ENCODE results near the gene ADNP.
A peak's percentile ranks its signal among the peaks of the same experiment; 100 is the strongest.
"Not testable (repeated sequence)": the region's sequence is repeated elsewhere in the genome, so short reads cannot be mapped to it uniquely, and the experiment has no call there.

ADNP gene

GRCh38 chr20:50931306-50932015, at the start of gene ADNP:
Gene ADNP (minus strand): TSS chr20:50931437. CDS start chr20:50903996, 27,441 bp downstream.
- peak; percentile 95 for DNase-seq

DNA sequence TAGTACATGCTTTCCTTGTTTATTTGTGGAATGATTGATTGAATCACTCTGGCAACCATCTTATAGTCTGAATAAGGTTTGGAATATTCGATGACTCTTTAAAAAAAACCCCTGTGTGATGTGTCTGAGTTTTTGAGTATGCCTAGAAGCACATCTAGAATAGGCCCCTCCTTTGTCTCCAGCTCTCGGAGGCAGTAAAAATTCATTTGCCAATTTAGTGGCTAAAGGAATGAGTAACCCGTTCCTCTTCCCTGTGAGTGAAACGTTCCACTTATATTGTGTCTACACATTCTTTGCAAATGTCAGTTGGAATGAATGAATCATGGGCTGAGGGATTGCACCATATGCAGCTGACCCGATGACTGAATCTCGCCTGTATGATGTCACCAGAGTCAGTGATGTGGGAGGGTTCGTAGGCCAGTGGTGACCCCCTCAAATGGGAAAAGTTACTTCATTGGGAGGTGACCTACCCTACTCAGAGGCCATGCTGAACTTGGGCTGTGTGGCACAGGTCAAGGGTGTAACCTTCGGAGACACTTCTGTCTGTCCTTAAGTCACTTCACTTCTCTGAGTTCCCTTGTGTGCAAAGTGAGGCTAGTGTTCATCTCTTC, 48.9 kb upstream of the ADNP start:
- no peak for DNase-seq

- DNase-seq: not testable (repeated sequence)
These were observed 47.3 kb upstream of the ADNP start for GRCh38 chr20:50978533-50978932.

DNA sequence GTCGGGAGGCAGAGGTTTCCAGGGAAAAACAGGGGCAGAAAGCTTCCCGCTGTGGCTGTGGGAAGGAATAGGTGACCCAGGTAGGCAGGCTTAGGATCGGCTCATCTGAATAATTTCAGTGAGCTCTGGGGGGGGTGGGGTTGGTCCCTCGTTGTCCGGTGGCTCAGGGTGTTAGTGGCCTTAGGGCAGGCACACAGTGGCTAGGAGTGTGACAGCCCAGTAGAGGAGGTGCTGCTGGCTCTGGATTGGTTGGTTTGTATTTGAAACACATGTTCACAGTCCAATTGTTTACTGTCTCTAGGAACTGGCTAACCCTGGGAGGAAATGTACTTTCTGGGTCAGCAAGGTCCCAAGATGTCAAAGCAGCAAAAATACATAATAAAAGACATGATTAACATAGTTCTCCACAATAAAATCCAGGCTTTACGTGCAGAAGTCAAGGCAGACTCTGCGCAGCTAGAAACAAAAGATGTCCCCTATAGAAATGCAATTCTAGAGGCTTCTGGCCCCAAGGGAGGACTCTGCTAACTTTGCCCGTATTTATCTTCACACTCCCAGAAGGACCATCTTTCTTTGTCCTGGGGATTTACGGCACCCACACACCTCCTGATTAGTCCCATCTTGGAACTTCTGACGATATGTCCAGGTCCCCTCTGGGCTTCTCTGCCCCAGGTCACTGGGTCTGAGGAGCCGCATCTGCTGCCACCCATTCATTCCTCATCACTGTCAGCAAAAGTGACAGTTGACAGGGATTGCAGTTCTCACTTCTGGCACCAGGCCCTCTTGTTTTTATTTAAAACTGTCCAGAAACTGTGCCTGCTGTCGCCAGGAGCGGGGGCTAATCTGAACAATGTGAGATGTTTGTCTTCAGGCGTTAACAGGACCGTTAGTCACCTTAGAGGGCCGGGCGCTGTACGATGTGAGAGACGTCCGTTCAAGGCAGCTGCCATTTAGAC, 46.1 kb upstream of the ADNP start:
- no peak for DNase-seq

GRCh38 chr20:50975701-50976330, 44.6 kb upstream of the ADNP start:
- DNase-seq: no peak

DNA sequence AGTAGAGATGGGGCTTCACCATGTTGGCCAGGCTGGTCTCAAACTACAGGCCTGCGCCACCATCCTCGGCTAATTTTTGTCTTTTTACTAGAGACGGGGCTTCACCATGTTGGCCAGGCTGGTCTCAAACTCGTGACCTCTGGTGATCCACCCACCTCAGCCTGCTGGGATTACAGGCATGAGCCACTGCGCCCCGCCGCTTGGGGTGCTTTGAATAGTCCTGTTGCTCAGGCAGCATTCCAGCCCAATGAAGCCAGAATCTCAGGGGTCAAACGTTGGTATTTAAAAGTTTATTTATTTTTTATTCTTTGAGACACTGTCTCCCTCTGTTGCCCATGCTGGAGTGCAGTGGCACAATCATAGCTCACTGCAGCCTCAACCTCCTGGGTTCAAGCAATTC, 38.7 kb upstream of the ADNP start:
- no peak for DNase-seq

DNA sequence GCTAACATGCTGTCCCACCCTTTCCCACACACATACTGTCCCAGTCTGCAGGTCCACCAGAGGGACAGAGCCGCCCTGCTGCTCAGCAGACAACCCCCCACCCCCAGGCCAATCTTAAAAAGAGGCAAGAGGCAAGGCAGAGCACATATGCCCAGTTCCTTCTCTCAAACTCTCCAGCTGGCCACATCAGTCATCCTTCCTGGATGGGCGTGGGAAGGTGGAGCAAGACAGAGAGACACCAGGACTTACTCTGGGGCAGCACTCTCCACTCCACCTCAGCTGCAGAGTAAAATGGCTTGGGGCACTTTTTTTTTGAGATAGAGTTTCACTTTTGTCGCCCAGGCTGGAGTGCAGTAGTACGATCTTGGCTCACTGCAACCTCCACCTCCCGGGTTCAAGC, 38.2 kb upstream of the ADNP start:
- no peak for DNase-seq

GRCh38 chr20:50968289-50968688, 37.1 kb upstream of the ADNP start:
- DNase-seq: no peak

GRCh38 chr20:50967586-50967985, 36.3 kb upstream of the ADNP start:
- DNase-seq: no peak

- DNase-seq: no peak
These were observed 28.4 kb upstream of the ADNP start for GRCh38 chr20:50959543-50960126.

DNA sequence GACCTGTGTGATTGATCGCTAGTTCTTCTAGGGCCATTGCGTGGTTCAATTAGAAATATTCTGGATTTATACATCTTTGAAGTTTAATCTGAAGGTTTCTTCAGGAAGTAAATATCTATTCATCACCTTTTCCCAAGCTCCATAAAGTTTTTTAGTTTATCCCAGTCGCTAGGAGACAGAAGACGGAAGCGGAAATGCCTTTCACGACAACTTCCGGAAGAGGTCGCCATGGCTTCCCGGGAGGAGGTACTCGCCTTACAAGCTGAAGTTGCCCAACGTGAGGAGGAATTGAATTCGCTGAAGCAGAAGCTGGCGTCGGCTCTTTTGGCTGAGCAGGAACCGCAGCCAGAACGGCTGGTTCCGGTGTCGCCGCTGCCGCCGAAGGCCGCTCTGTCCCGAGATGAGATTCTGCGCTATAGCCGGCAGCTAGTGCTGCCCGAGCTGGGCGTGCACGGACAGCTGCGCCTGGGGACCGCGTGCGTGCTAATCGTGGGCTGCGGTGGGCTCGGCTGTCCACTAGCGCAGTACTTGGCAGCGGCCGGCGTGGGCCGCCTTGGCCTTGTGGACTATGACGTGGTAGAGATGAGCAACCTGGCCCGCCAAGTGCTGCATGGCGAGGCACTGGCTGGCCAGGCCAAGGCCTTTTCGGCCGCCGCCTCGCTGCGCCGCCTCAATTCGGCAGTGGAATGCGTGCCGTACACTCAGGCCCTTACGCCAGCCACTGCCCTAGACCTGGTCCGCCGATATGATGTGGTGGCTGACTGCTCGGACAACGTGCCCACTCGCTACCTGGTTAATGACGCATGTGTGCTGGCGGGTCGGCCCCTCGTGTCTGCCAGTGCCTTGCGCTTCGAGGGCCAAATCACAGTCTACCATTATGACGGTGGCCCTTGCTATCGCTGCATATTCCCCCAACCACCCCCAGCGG, 27.6 kb upstream of the ADNP start, which contains the start of gene MOCS3:
MOCS3 (plus strand) TSS at position 204 of the 928 bp plus-strand sequence; CDS start at position 229, 25 bp downstream.
- DNase-seq: peak; percentile 87

- peak; percentile 85 for DNase-seq
These were observed 26.8 kb upstream of the ADNP start, which contains the start of gene DPM1 for GRCh38 chr20:50957798-50958614. Gene DPM1 (minus strand): TSS chr20:50958532. CDS start chr20:50958523, 9 bp downstream.

GRCh38 chr20:50957276-50957675, 26.0 kb upstream of the ADNP start:
- DNase-seq: no peak

- no peak for DNase-seq
These were observed 22.6 kb upstream of the ADNP start for GRCh38 chr20:50953821-50954220.

GRCh38 chr20:50953196-50953595, 22.0 kb upstream of the ADNP start:
- DNase-seq: no peak

DNA sequence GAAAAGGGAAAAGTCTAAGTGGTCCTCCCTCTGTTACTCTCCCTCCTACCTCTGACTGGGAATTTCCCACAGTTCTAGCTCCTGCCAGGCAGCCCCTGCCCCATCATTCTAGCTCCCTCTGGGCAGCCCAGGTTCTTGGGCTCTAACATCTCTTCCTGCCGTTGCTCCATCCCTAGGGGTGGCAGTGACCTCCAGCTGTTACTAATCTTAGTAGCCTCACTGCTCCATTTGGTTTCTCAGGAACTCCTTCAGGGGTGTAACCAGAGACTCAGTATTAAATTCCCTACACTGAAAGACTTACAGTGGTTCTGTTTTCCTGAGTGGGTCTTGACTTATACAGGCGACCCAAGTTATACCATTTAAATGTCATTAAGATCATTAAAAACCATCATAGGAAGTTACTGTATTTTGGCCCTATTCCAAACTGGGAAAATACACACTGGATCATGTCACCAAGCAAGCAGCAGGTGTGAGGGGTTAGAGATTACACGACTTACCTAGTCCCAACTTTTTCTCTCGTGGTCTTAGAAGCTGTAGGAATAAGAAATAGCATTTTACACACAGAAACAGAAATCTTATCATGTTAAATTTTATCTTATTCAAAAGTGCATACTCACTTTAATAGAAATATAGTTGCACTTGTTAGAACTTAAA, 17.0 kb upstream of the ADNP start:
- no peak for DNase-seq

DNA sequence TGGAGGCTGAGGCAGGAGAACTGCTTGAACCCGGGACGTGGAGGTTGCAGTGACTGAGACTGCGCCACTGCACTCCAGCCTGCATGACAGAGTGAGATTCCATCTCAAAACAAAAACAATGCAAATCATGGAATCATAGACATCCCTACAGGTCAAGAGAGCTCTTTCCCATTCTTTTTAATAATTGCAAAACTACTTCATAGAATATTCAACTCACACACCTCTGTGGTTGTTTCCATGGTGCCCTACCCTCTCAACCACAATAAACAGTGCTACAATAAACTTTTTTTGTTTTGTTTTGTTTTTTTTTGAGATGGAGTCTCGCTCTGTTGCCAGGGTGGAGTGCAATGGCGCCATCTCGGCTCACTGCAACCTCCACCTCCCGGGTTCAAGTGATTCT, 11.8 kb upstream of the ADNP start:
- no peak for DNase-seq

GRCh38 chr20:50933589-50933988, 2.4 kb upstream of the ADNP start:
- no peak for DNase-seq

DNA sequence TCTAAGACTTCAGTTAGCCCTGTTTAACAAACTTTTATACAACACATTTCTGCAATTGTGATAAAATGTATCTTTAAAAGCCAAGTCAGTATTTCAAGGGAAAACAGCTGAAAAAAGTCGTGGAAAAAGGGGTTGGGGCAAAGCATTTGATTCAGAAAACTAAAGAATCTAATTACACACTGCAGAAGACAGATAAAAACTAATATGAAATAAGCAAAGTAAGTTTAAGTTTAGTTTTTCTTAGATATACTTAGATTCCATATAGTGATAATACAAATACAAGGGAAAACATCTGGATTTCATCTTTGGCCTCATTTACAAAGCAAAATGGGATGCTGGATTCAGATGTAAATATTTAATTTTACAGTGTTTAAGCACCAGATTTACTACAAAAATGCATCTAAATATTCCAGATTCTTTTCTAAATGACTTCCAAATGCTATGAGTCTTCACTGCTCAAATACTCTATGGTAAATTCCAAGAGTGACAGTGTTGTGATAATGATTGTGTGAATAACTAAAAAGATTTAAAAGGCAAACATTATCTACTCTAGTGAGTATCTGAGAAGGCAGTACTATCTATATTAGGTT, 1.5 kb upstream of the ADNP start:
- DNase-seq: no peak

Data from NCI-H1105 (cell line).